CD4-positive, alpha-beta T cell treated with Interleukin-6 at 100 ng/mL for 8 hours (primary cell): ENCODE results near the gene FCER1G.
A peak's percentile ranks its signal among the peaks of the same experiment; 100 is the strongest.
"Not testable (repeated sequence)": the region's sequence is repeated elsewhere in the genome, so short reads cannot be mapped to it uniquely, and the experiment has no call there.

ENCODE experiments used
- DNase-seq: peaks from one replicate; pipeline ENCODE4 v3.0.0-alpha.2; 2020; ENCODE audit warnings: mixed read lengths, low spot score

Gene FCER1G

GRCh38 chr1:161207173-161207572, 7.9 kb upstream of the FCER1G start:
- no peak for DNase-seq

GRCh38 chr1:161209790-161210409, 5.2 kb upstream of the FCER1G start:
- peak; percentile 69 for DNase-seq

GRCh38 chr1:161214369-161214768, 726 bp upstream of the FCER1G start:
- DNase-seq = no peak

- no peak for DNase-seq
These were observed 2.0 kb downstream of the FCER1G start for GRCh38 chr1:161216945-161217712.

GRCh38 chr1:161217831-161218230, 2.7 kb downstream of the FCER1G start:
- DNase-seq = no peak

GRCh38 chr1:161218301-161219077, 3.4 kb downstream of the FCER1G start:
- no peak for DNase-seq

- no peak for DNase-seq
These were observed 4.2 kb downstream of the FCER1G start for GRCh38 chr1:161219078-161219892.

GRCh38 chr1:161220002-161220401, 4.9 kb downstream of the FCER1G start:
- DNase-seq = no peak

GRCh38 chr1:161222175-161223019, 7.3 kb downstream of the FCER1G start:
- no peak for DNase-seq

GRCh38 chr1:161223805-161224694, 9.0 kb downstream of the FCER1G start:
- DNase-seq = no peak

- not testable (repeated sequence) for DNase-seq
These were observed 9.6 kb downstream of the FCER1G start for GRCh38 chr1:161224695-161225087.

GRCh38 chr1:161225178-161225533, 10.1 kb downstream of the FCER1G start:
- no peak for DNase-seq

- peak; percentile 97 for DNase-seq
These were observed 10.6 kb downstream of the FCER1G start, which contains the start of gene TOMM40L for GRCh38 chr1:161225534-161226319. TOMM40L (plus strand) TSS chr1:161226060; CDS start chr1:161226490, 430 bp downstream.

GRCh38 chr1:161226320-161226711, 11.2 kb downstream of the FCER1G start:
- no peak for DNase-seq

- DNase-seq = no peak
These were observed 11.7 kb downstream of the FCER1G start for GRCh38 chr1:161226759-161227158.

- DNase-seq = peak; percentile 85
These were observed 12.2 kb downstream of the FCER1G start for GRCh38 chr1:161227196-161227871.

- DNase-seq = no peak
These were observed 12.9 kb downstream of the FCER1G start for GRCh38 chr1:161228032-161228431.

- no peak for DNase-seq
These were observed 14.8 kb downstream of the FCER1G start for GRCh38 chr1:161229896-161230295.

- no peak for DNase-seq
These were observed 15.7 kb downstream of the FCER1G start for GRCh38 chr1:161230762-161231161.
